Measurements from ENCODE around the gene BTF3L4. TPM values are rescaled to one million over a fixed set of nuclear protein-coding genes. Genes with fewer than 3 reads are reported as not detected.
A peak's percentile ranks its signal among the peaks of the same experiment; 100 is the strongest.

The BTF3L4 gene
- total RNA-seq, 1 donor from 2014 or later = 47.1 TPM

GRCh38 chr1:52055066-52055865 lies 829 bp upstream of the BTF3L4 start, which contains the start of gene TXNDC12:
TXNDC12 (minus strand) TSS chr1:52055191; CDS start chr1:52055096, 95 bp downstream.
- peak within 1 kb of the TSS; percentile 87 for H3K4me3 ChIP-seq (ENCODE audit: insufficient read depth, low read depth, low read length)
- Mint-ChIP-seq H3K36me3 (ENCODE audit: low read depth, unreplicated experiment) (peaks cover 9% of the 10 kb centered on the region), H3K27ac (ENCODE audit: unreplicated experiment) (peak within 1 kb of the TSS; percentile 99), H3K4me3 (ENCODE audit: unreplicated experiment) (peak within 1 kb of the TSS; percentile 99), H3K9me3 (ENCODE audit: unreplicated experiment) (no peaks in the 10 kb centered on the region), H3K27me3 (ENCODE audit: low read depth, unreplicated experiment) (no peaks in the 10 kb centered on the region), H3K4me1 (ENCODE audit: low read depth, unreplicated experiment) (peaks cover 25% of the 10 kb centered on the region)
- H2AFZ ChIP-seq (ENCODE audit: low read depth, low read length) = peak within 1 kb of the TSS; percentile 85
- H3K4me2 ChIP-seq (ENCODE audit: low read length) = peak within 1 kb of the TSS; percentile 94
- peak within 1 kb of the TSS; percentile 92 for H3K9ac ChIP-seq (ENCODE audit: low read length)
- peaks cover 78% of the 10 kb centered on the region for H3K79me2 ChIP-seq (ENCODE audit: insufficient read depth, low read length)
- no peaks in the 10 kb centered on the region for H3K9me3 ChIP-seq (ENCODE audit: insufficient read depth, low read depth, low read length)
- TF ChIP-seq CTCF (IDR thresholded peaks at IDR 0.05; ENCODE audit: insufficient read depth, low read depth, low read length) (no peak), EZH2 (IDR thresholded peaks at IDR 0.05; ENCODE audit: insufficient read depth, low read length) (no peak)
- H4K20me1 ChIP-seq (ENCODE audit: insufficient read depth, low read length) = peaks cover 36% of the 10 kb centered on the region
- H3K27ac ChIP-seq (ENCODE audit: low read depth, low read length) = peak within 1 kb of the TSS; percentile 85
- H3K36me3 ChIP-seq (ENCODE audit: insufficient read depth, low read length) = peaks cover 1% of the 10 kb centered on the region
- DNase-seq (ENCODE audit: low read depth) = peak; percentile 88
- H3K4me1 ChIP-seq (ENCODE audit: insufficient read depth, low read length) = peaks cover 16% of the 10 kb centered on the region
- no peak for FAIRE-seq
- H3K27me3 ChIP-seq (ENCODE audit: insufficient read depth, low read length) = no peaks in the 10 kb centered on the region

- peaks cover 78% of the 10 kb centered on the region for H3K79me2 ChIP-seq (ENCODE audit: insufficient read depth, low read length)
- FAIRE-seq (no peak), DNase-seq (ENCODE audit: low read depth) (no peak)
- Mint-ChIP-seq H3K4me1 (ENCODE audit: low read depth, unreplicated experiment) (peaks cover 25% of the 10 kb centered on the region), H3K27me3 (ENCODE audit: low read depth, unreplicated experiment) (no peaks in the 10 kb centered on the region), H3K4me3 (ENCODE audit: unreplicated experiment) (peak overlapping the region; percentile 99), H3K9me3 (ENCODE audit: unreplicated experiment) (no peaks in the 10 kb centered on the region), H3K27ac (ENCODE audit: unreplicated experiment) (peak overlapping the region; percentile 99), H3K36me3 (ENCODE audit: low read depth, unreplicated experiment) (peaks cover 11% of the 10 kb centered on the region)
- H3K9ac ChIP-seq (ENCODE audit: low read length) = peak overlapping the region; percentile 92
- H3K4me2 ChIP-seq (ENCODE audit: low read length) = peak overlapping the region; percentile 94
- H3K27me3 ChIP-seq (ENCODE audit: insufficient read depth, low read length) = no peaks in the 10 kb centered on the region
- H3K4me1 ChIP-seq (ENCODE audit: insufficient read depth, low read length) = peaks cover 16% of the 10 kb centered on the region
- peak overlapping the region; percentile 85 for H2AFZ ChIP-seq (ENCODE audit: low read depth, low read length)
- H3K27ac ChIP-seq (ENCODE audit: low read depth, low read length) = peak overlapping the region; percentile 85
- peaks cover 40% of the 10 kb centered on the region for H4K20me1 ChIP-seq (ENCODE audit: insufficient read depth, low read length)
- H3K4me3 ChIP-seq (ENCODE audit: insufficient read depth, low read depth, low read length) = peak overlapping the region; percentile 87
- peaks cover 7% of the 10 kb centered on the region for H3K36me3 ChIP-seq (ENCODE audit: insufficient read depth, low read length)
- no peak for TF ChIP-seq EZH2 (IDR thresholded peaks at IDR 0.05; ENCODE audit: insufficient read depth, low read length)
- TF ChIP-seq CTCF (IDR thresholded peaks at IDR 0.05; ENCODE audit: insufficient read depth, low read depth, low read length) = no peak
- H3K9me3 ChIP-seq (ENCODE audit: insufficient read depth, low read depth, low read length) = no peaks in the 10 kb centered on the region
These were observed 281 bp upstream of the BTF3L4 start for GRCh38 chr1:52055866-52056162.

GRCh38 chr1:52056937-52057231 lies 789 bp downstream of the BTF3L4 start:
- Mint-ChIP-seq H3K36me3 (ENCODE audit: low read depth, unreplicated experiment) (peaks cover 9% of the 10 kb centered on the region), H3K9me3 (ENCODE audit: unreplicated experiment) (no peaks in the 10 kb centered on the region), H3K27me3 (ENCODE audit: low read depth, unreplicated experiment) (no peaks in the 10 kb centered on the region), H3K27ac (ENCODE audit: unreplicated experiment) (peak overlapping the region; percentile 99), H3K4me1 (ENCODE audit: low read depth, unreplicated experiment) (peaks cover 25% of the 10 kb centered on the region), H3K4me3 (ENCODE audit: unreplicated experiment) (peak overlapping the region; percentile 99)
- FAIRE-seq (no peak), DNase-seq (ENCODE audit: low read depth) (peak; percentile 30)
- Histone ChIP-seq H3K36me3 (ENCODE audit: insufficient read depth, low read length) (peaks cover 10% of the 10 kb centered on the region), H3K27me3 (ENCODE audit: insufficient read depth, low read length) (no peaks in the 10 kb centered on the region), H3K4me2 (ENCODE audit: low read length) (peak overlapping the region; percentile 94), H3K79me2 (ENCODE audit: insufficient read depth, low read length) (peaks cover 78% of the 10 kb centered on the region), H3K9me3 (ENCODE audit: insufficient read depth, low read depth, low read length) (no peaks in the 10 kb centered on the region), H4K20me1 (ENCODE audit: insufficient read depth, low read length) (peaks cover 43% of the 10 kb centered on the region), H3K9ac (ENCODE audit: low read length) (peak overlapping the region; percentile 92), H2AFZ (ENCODE audit: low read depth, low read length) (peak overlapping the region; percentile 49), H3K4me3 (ENCODE audit: insufficient read depth, low read depth, low read length) (peak overlapping the region; percentile 87), H3K27ac (ENCODE audit: low read depth, low read length) (peak overlapping the region; percentile 78), H3K4me1 (ENCODE audit: insufficient read depth, low read length) (peaks cover 16% of the 10 kb centered on the region)
- TF ChIP-seq EZH2 (IDR thresholded peaks at IDR 0.05; ENCODE audit: insufficient read depth, low read length) (no peak), CTCF (IDR thresholded peaks at IDR 0.05; ENCODE audit: insufficient read depth, low read depth, low read length) (no peak)

Measured in astrocyte (in vitro differentiated cells and primary cell).